SK-N-SH (cell line): ENCODE data around the gene WNT4. TPM values are rescaled to one million over a fixed set of nuclear protein-coding genes. Genes with fewer than 3 reads are reported as not detected.
A peak's percentile ranks its signal among the peaks of the same experiment; 100 is the strongest.

Experiments used
- CTCF ChIA-PET: fragments of 300-600, 350-600 bp; formaldehyde crosslinking; extraction: SDS; loops from one replicate; lab custom pipeline; 2021; lab: Yijun Ruan, JAX
- POLR2A ChIA-PET: fragments of 350-600 bp; sonication (Branson Sonifier 250); formaldehyde crosslinking; extraction: SDS; loops from one replicate; lab custom pipeline; 2020; ENCODE audit warnings: antibody characterized with exemption, inconsistent platforms; lab: Yijun Ruan, JAX
- DNase-seq: peaks from one replicate; pipeline ENCODE4 v3.0.0; 2012
- H2AFZ ChIP-seq: fragments of 200-600 bp; sonication (generic); 2 replicates; pipeline ENCODE4 v1.8.1; 2016; ENCODE audit warnings: antibody characterized with exemption, mild to moderate bottlenecking, low read depth
- H3F3A ChIP-seq: fragments of 200-600 bp; sonication (generic); replicated peaks from 2 replicates; pipeline ENCODE3; 2016; ENCODE audit warnings: antibody characterized with exemption, mild to moderate bottlenecking; ENCODE audit not compliant: insufficient read depth
- H3K27ac ChIP-seq, 2 experiments: fragments of 200-500 bp in 1 of 2; fragments of 200-600 bp in 1 of 2; sonication (Bioruptor generic) in 1 of 2; sonication (generic), shearing (Covaris generic) in 1 of 2; 2 replicates each; pipeline versions ENCODE4 v1.5.1 to v1.6.1; 2014 to 2016; ENCODE audit warnings: low read depth in 2 of 2, inconsistent platforms in 1 of 2, low read length in 1 of 2, mild to moderate bottlenecking in 1 of 2, mixed read lengths in 1 of 2
- H3K27me3 ChIP-seq: fragments of 200-600 bp; sonication (generic), shearing (Covaris generic); 2 replicates; pipeline ENCODE4 v1.6.1; 2016; ENCODE audit warnings: mixed run types; ENCODE audit not compliant: insufficient read depth
- H3K36me3 ChIP-seq, 2 experiments: fragments of 200-500 bp in 1 of 2; fragments of 200-600 bp in 1 of 2; sonication (Bioruptor generic) in 1 of 2; sonication (generic) in 1 of 2; replicated peaks in 1 of 2; 2 replicates each; pipeline versions ENCODE3 to v1.5.1; 2014 to 2016; ENCODE audit warnings: low read length in 1 of 2, mild to moderate bottlenecking in 1 of 2; ENCODE audit not compliant: insufficient read depth in 2 of 2, control insufficient read depth in 1 of 2
- H3K4me1 ChIP-seq, 2 experiments: fragments of 200-500 bp in 1 of 2; fragments of 200-600 bp in 1 of 2; sonication (Bioruptor generic) in 1 of 2; sonication (generic), shearing (Covaris generic) in 1 of 2; 2 replicates each; pipeline versions ENCODE4 v1.5.1 to v1.6.1; 2014 to 2016; ENCODE audit warnings: low read depth in 1 of 2, low read length in 1 of 2, mixed run types in 1 of 2; ENCODE audit not compliant: insufficient read depth in 2 of 2, control insufficient read depth in 1 of 2
- H3K4me2 ChIP-seq: fragments of 200-600 bp; sonication (generic), shearing (Covaris generic); 2 replicates; pipeline ENCODE4 v1.6.1; 2017; ENCODE audit warnings: mixed run types
- H3K4me3 ChIP-seq, 2 experiments: fragments of 200-500 bp in 1 of 2; fragments of 200-600 bp in 1 of 2; sonication (Bioruptor generic) in 1 of 2; sonication (generic), shearing (Covaris generic) in 1 of 2; 2 replicates each; pipeline versions ENCODE4 v1.5.1 to v1.8.1; 2014 to 2016; ENCODE audit warnings: low read depth in 2 of 2, inconsistent platforms in 1 of 2, low read length in 1 of 2, mild to moderate bottlenecking in 1 of 2, mixed read lengths in 1 of 2, moderate library complexity in 1 of 2
- H3K79me2 ChIP-seq: fragments of 200-600 bp; sonication (generic); 2 replicates; pipeline ENCODE4 v1.8.1; 2017; ENCODE audit warnings: mild to moderate bottlenecking; ENCODE audit not compliant: insufficient read depth
- H3K9ac ChIP-seq: fragments of 200-600 bp; sonication (generic); 2 replicates; pipeline ENCODE4 v1.6.1; 2017; ENCODE audit warnings: mixed run types
- H3K9me2 ChIP-seq: fragments of 200-600 bp; sonication (generic); 2 replicates; pipeline ENCODE4 v1.6.1; 2017; ENCODE audit warnings: mixed run types
- H3K9me3 ChIP-seq: fragments of 200-600 bp; sonication (generic); 2 replicates; pipeline ENCODE4 v1.6.1; 2017; ENCODE audit warnings: mixed run types, mild to moderate bottlenecking, moderate library complexity
- H4K20me1 ChIP-seq: fragments of 200-600 bp; sonication (generic); 2 replicates; pipeline ENCODE4 v1.6.1; 2017; ENCODE audit warnings: mild to moderate bottlenecking, mixed run types; ENCODE audit not compliant: insufficient read depth
- CHD2 ChIP-seq: fragments of 150-350 bp; IDR thresholded peaks from 2 replicates; pipeline ENCODE4 v1.6.1; 2018; ENCODE audit warnings: low read length; ENCODE audit not compliant: partially characterized antibody
- ELF1 ChIP-seq: IDR thresholded peaks from 2 replicates; pipeline ENCODE4 v1.4.0; 2012
- EP300 ChIP-seq, 2 experiments: IDR thresholded peaks; 2 replicates each; pipeline versions ENCODE4 v1.4.0 to v1.6.1; 2012; ENCODE audit warnings: borderline replicate concordance in 1 of 2, low read depth in 1 of 2, low read length in 1 of 2
- FOSL2 ChIP-seq: IDR thresholded peaks from 2 replicates; pipeline ENCODE4 v1.4.0; 2012; ENCODE audit warnings: low read depth, mild to moderate bottlenecking, moderate library complexity, borderline replicate concordance
- FOXJ3 ChIP-seq: sonication (generic); formaldehyde crosslinking; IDR thresholded peaks from 2 replicates; pipeline ENCODE4 v1.5.1; 2020; ENCODE audit warnings: mild to moderate bottlenecking, missing genetic modification reagents
- FOXM1 ChIP-seq: IDR thresholded peaks from 2 replicates; pipeline ENCODE4 v1.4.0; 2012; ENCODE audit warnings: low read depth, mild to moderate bottlenecking
- GABPA ChIP-seq: IDR thresholded peaks from 2 replicates; pipeline ENCODE4 v1.4.0; 2012; ENCODE audit warnings: low read depth, mild to moderate bottlenecking
- GATA2 ChIP-seq: sonication (generic); formaldehyde crosslinking; IDR thresholded peaks from 2 replicates; pipeline ENCODE4 v1.5.0; 2020; ENCODE audit warnings: mild to moderate bottlenecking, missing genetic modification reagents
- JUND ChIP-seq: IDR thresholded peaks from 2 replicates; pipeline ENCODE4 v1.4.0; 2012
- MXI1 ChIP-seq: IDR thresholded peaks from 2 replicates; pipeline ENCODE4 v1.6.1; 2012; ENCODE audit warnings: mild to moderate bottlenecking, low read depth, low read length, improper control_type of control experiment
- NFIC ChIP-seq: IDR thresholded peaks from 2 replicates; pipeline ENCODE4 v1.4.0; 2012; ENCODE audit warnings: borderline replicate concordance
- REST ChIP-seq: IDR thresholded peaks from 2 replicates; pipeline ENCODE4 v1.6.1; 2012; ENCODE audit warnings: mild to moderate bottlenecking, low read depth, low read length, moderate library complexity
- TAF1 ChIP-seq: IDR thresholded peaks from 2 replicates; pipeline ENCODE4 v1.6.1; 2012; ENCODE audit warnings: low read depth, mild to moderate bottlenecking, low read length, moderate library complexity, borderline replicate concordance
- USF1 ChIP-seq: IDR thresholded peaks from 2 replicates; pipeline ENCODE4 v1.4.0; 2012; ENCODE audit warnings: low read depth, borderline replicate concordance
- YY1 ChIP-seq: IDR thresholded peaks from 2 replicates; pipeline ENCODE4 v1.4.0; 2012; ENCODE audit warnings: low read depth, mild to moderate bottlenecking
- WGBS: methylation state at CpG from one replicate; pipeline ENCODE4 v1.1.6; 2017; ENCODE audit warnings: low lambda C conversion rate; 5-methylcytosine and 5-hydroxymethylcytosine counted together
- polyA plus RNA-seq, 3 experiments: library from polyadenylated mRNA; depleted of rRNA; stranded (reverse); fragments of >200 nt; gene quantifications; 2 replicates each; pipeline ENCODE4 v1.2.3, GENCODE V29; 2012
- TF ChIP-seq, protein P1 (sequence below): fragments of 150-350 bp; IDR thresholded peaks from 2 replicates; pipeline ENCODE4 v1.6.1; 2016; ENCODE audit warnings: mild to moderate bottlenecking, low read depth, low read length
- TF ChIP-seq, protein P2 (sequence below): IDR thresholded peaks from 2 replicates; pipeline ENCODE4 v1.4.0; 2012; ENCODE audit warnings: low read depth

WNT4 gene
- polyA plus RNA-seq, 1 of the 3 experiments (the other 2 are of a cell fraction) = 0.03 TPM

DNA sequence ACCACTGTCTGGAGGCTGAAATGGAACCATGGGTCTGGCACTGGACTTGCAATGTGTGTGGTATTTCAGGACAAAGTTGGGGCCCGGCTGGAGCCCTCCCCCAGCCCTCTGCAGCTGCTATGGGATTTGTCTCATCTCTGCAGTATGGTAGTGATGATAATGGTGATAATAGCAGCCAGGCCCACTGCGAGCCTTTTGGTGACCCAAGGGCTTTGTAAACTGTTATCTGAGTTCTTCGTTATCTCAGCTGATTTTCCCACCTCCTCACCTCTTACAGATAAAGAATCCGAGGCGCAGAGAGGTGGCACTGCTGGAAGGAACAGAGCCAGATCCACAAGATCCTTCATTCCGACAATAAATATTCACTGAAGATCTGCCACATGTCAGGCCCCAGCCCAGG, 11.7 kb upstream of the WNT4 start:
- Histone ChIP-seq H3K4me2 (no peak overlapping the region), H3K27ac (no peak overlapping the region), H3K4me3 (no peak overlapping the region), H3K9me2 (no peaks in the 10 kb centered on the region), H3K4me1 (peaks cover 0 to 9% of the 10 kb centered on the region in 2 experiments; a peak in 1 of 4 replicates), H3K79me2 (no peaks in the 10 kb centered on the region), H3K9me3 (no peaks in the 10 kb centered on the region), H3F3A (no peaks in the 10 kb centered on the region), H4K20me1 (no peaks in the 10 kb centered on the region), H3K36me3 (no peaks in the 10 kb centered on the region), H3K9ac (no peak overlapping the region), H3K27me3 (no peaks in the 10 kb centered on the region), H2AFZ (no peak overlapping the region)
- WGBS = 58% methylated on average over 6 of the region's 6 CpGs
- DNase-seq = peak; percentile 57
- ChIA-PET POLR2A (no interaction called here), CTCF (interaction anchor here (0.7 kb wide), 1 partner anchor 11 kb away, joined by 3 read pairs; no protein-coding TSS in a partner anchor)
- TF ChIP-seq FOXM1 (no peak), GATA2 (CRISPR knock-in tag) (peak; percentile 73), EP300 (IDR thresholded peaks at IDR 0.05; ENCODE audit: borderline replicate concordance in 1 of 2, low read depth in 1 of 2, low read length in 1 of 2) (no peak), MXI1 (no peak), JUND (no peak)
- TF ChIP-seq, protein P1, sequence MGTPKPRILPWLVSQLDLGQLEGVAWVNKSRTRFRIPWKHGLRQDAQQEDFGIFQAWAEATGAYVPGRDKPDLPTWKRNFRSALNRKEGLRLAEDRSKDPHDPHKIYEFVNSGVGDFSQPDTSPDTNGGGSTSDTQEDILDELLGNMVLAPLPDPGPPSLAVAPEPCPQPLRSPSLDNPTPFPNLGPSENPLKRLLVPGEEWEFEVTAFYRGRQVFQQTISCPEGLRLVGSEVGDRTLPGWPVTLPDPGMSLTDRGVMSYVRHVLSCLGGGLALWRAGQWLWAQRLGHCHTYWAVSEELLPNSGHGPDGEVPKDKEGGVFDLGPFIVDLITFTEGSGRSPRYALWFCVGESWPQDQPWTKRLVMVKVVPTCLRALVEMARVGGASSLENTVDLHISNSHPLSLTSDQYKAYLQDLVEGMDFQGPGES = no peak

DNA sequence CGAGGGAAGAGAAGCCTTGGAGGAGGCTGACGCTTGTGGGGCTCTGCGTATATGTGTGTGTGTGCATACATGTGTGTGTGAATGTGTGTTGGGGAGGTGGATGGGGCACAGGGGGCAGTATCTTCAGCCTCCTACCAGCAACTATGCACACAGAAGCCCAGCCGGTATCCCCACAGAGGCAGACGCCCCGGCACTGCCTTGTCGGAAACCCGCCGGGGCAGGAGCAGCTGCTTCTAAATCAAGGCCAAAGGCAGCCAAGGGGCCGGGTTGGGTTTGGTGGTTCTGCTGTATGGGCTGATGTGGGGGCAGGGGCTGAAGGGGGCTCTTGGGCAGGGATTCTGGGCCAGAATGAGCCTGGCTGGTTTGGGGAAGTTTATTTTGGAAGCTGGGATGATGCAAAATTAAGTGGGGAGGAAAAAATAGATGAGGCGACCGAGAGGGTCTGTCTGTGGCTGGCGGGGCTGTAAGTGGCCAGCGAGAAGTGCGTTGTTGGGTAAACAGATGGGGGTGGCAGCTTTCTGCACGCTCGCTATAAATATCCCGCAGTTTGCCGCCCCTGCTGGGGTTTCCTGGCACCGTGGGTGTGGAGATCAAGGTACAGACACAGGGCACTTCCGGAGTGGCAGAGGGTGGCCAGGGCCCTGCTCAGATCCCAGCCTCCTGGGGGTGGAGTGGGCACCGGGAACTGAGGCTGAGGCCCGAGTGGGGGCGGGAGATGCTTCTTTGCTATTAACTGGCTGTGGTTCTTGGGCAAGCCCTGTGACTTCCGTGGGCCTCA, 11.0 kb upstream of the WNT4 start:
- H3K27me3 ChIP-seq = no peaks in the 10 kb centered on the region
- no peaks in the 10 kb centered on the region for H3K36me3 ChIP-seq
- H3F3A ChIP-seq = no peaks in the 10 kb centered on the region
- DNase-seq = no peak
- peaks cover 0 to 9% of the 10 kb centered on the region in 2 experiments; a peak in 1 of 4 replicates for H3K4me1 ChIP-seq
- no peak overlapping the region for H3K4me3 ChIP-seq
- H3K9me2 ChIP-seq = no peaks in the 10 kb centered on the region
- POLR2A ChIA-PET = no interaction called here
- no peak overlapping the region for H3K9ac ChIP-seq
- TF ChIP-seq FOXJ3 (CRISPR knock-in tag) (no peak), TAF1 (no peak), FOXM1 (no peak), FOSL2 (no peak), USF1 (no peak), NFIC (no peak), GABPA (no peak), ELF1 (no peak), YY1 (no peak), REST (no peak), CHD2 (no peak)
- TF ChIP-seq, protein P1 = no peak
- TF ChIP-seq, protein P2, sequence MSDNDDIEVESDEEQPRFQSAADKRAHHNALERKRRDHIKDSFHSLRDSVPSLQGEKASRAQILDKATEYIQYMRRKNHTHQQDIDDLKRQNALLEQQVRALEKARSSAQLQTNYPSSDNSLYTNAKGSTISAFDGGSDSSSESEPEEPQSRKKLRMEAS = no peak
- TF ChIP-seq, all 33 proteins: peak for 0
- Histone ChIP-seq H3K27ac (no peak overlapping the region), H3K4me2 (no peak overlapping the region), H2AFZ (no peak overlapping the region), H3K79me2 (no peaks in the 10 kb centered on the region), H4K20me1 (no peaks in the 10 kb centered on the region), H3K9me3 (no peaks in the 10 kb centered on the region)
- WGBS = 81% methylated on average over 24 of the region's 25 CpGs
- CTCF ChIA-PET = interaction anchor here (0.7 to 2.1 kb wide), 7 partner anchors 10 to 488 kb away, joined by 3 to 8 read pairs (median 4); partner anchors contain the start of gene WNT4
